NCI-H1105 treated with DMSO at 0.1 percent for 48 hours (cell line): Measurements from ENCODE around the gene HSBP1.

ENCODE experiments used
- DNase-seq: peaks from one replicate; lab custom pipeline; 2025; lab: John Stamatoyannopoulos, UW

The HSBP1 gene

GRCh38 chr16:83803811-83804210, 4.0 kb upstream of the HSBP1 start:
- DNase-seq, result no peak

DNA sequence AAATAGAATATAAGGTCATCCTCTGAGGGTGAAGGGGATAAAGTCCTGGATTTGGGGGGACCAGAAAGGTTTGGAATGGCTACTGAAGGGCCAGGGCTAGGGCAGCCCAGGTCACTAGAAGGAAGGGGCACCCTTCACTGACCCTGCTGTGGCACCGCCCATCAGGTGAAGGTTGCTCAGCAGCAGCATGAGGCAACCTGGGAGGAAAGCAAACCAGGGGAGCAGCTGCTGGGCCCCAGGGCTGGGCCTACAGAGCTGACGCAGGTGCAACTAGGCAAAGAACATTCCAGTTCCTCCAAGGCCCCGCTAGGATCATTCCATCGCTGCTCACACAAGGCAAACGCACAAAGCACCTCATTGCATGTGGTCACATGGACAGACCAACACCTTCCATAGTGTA, 3.4 kb upstream of the HSBP1 start:
- DNase-seq, result no peak

DNA sequence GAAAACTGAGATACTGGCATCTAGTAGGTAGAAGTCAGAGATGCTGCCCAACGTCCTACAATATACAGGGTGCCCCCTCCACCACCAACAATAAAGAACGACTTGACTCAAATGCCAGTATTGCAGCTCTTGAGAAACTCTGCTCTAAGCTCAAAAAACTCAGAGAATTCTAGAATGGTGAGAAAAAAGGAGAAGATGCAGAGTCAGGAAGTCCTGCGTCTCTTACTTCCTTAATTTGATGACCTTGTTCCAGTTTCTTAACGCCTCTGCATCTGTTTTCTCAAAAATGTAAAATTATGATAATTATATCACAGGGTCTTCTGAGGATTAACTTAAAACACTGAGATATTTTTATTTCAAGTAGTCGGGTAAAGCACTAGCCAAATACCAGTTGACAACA, 1.7 kb upstream of the HSBP1 start:
- no peak for DNase-seq

GRCh38 chr16:83806731-83807130, 1.0 kb upstream of the HSBP1 start:
- DNase-seq, result no peak

DNA sequence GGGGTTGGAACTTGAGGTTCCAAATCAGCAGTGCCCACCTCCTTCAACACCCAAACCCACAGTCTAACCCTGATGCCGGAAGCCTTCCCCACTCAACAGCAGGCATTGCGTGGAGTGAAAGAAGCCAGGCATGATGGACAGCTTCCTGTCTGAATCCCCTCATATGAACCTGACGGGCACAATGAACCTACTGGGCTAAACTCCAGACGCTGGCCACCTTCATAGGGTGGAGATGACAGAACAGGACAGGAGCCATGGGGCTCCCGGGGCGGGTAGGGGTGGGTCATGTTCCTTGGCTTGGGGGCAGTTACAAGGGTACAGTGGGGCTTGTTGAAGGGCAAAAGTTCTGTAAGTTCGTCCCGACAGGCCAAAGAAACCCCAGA, 460 bp upstream of the HSBP1 start:
- no peak for DNase-seq

DNA sequence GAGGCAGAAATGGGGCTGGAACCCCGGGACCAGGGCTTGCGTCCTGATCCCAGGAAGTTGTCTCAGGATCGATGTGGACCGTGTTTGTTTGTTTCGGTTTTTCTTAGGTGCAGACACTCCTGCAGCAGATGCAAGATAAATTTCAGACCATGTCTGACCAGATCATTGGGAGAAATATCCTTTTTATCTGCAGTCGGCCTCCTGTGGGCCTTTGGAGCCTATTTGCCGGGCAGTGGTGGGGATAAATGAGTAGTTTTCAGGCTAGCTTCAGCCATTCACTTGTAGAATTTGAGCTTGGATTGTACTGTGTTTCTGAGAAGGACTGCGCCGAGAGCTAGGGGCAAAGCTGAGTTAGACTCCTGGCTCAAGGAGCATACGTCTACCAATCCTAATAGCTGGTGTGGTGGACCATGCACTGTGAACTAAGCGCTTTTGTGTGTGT, 816 bp downstream of the HSBP1 start:
- DNase-seq, result no peak

DNA sequence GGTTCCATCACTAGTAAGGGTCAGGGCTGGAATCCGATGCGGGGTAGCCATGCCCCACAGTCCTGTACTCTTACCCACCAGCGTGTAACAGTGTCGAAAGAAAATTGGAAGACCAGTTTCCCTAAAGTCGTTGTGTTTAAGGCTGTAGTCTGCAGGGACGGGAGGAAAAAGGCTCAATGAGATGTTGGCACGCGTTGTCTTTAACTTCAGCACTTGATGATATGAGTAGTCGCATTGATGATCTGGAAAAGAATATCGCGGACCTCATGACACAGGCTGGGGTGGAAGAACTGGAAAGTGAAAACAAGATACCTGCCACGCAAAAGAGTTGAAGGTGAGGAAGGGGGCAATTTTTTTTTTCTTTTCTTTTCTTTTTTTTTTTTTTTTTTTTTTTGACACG, 1.3 kb downstream of the HSBP1 start:
- no peak for DNase-seq

DNA sequence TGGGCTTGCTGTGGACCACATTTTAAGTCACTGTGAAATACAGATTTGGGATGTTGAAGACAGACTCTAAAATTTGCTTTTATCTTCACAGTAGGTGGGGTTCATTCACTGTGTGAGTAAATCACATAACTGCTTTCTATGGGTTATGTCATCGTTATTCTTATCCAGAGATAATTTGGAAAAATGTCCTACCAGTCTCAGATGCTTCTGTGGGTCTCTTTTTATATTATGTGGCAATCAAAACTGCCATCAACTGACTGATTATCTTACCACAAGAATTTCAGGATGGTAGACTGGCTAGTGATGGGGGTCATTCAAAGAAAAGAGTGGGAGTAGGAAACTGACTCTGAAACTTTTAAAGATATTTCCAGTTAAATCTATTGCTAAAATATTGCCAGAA, 3.1 kb downstream of the HSBP1 start:
- DNase-seq, result no peak

DNA sequence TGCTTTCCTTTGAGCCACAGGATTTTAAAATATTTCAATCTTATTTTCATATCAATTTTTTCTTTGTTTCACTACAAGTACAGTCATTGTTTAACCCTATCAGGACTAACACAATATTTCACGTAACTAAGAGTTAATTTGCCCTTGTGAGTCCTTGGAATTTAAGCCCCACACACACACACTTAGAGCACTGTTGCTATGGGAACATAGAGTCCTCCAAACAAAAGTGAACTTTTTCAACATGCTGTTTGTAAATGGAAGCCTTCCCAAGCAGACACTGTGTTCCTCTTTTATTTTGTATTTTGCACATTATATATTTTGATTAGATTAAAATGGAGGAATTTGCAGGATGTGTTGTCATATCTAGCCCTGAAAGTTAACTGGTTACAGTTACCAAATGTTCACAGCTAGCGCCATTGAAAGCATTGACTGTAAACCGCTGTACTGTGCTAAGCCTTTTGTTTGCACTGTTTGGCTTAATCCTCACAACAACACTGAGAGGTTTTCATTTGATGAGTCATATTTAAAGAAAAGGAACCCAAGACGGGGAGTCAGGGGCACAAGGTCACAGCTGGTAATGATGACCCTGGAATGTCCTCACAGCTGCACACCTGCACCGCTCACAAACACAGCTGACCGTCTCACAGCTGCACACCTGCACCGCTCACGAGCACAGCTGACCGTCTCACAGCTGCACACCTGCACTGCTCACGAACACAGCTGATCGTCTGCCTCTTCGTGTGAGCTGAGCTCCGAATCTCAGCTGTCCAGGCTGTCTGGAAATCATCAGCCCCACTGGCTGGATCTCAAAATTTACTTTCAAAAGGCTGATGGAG, 6.3 kb downstream of the HSBP1 start:
- peak; percentile 70 for DNase-seq

GRCh38 chr16:83814659-83814985, 6.8 kb downstream of the HSBP1 start:
- DNase-seq, result no peak

GRCh38 chr16:83817022-83817421, 9.2 kb downstream of the HSBP1 start:
- DNase-seq, result no peak

DNA sequence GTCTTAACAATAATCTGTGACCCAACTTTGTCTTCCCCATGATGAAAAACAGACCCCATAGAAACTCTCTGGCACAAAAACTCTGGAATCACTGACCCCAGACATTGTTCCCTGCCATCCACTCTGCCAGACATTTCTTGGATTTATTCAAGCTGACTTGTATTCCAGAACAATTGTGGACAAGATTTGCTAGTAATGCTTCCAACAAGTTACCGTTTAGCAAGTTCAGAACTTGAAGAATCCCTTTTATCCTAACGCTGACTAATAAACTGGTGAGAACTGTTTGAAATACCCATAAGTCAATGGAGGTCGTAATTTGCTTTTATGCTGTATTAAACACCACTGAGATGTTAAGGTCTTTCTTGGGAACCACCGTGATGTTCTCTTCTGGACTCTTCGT, 10.5 kb downstream of the HSBP1 start:
- DNase-seq, result no peak

DNA sequence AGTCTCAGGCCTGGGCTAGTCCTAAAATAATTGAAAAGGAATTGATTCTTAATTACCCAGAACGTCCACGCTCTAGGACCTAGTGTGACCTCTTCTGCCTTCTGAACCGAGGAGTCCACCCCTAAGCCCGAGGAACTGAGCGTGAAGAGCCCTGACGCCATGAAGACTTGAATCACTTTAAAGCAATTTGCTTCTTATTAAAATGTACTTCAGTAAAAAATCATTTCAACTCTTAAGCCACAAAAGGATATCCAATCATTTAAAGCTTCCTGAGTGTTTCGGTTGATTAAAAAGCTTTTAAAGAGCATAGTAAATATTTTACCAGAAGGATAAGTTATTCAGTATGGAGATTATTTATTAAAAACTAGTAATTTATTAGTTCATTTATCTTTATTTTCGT, 11.6 kb downstream of the HSBP1 start:
- no peak for DNase-seq

GRCh38 chr16:83826146-83826913, 18.6 kb downstream of the HSBP1 start:
- DNase-seq, result peak; percentile 49

DNA sequence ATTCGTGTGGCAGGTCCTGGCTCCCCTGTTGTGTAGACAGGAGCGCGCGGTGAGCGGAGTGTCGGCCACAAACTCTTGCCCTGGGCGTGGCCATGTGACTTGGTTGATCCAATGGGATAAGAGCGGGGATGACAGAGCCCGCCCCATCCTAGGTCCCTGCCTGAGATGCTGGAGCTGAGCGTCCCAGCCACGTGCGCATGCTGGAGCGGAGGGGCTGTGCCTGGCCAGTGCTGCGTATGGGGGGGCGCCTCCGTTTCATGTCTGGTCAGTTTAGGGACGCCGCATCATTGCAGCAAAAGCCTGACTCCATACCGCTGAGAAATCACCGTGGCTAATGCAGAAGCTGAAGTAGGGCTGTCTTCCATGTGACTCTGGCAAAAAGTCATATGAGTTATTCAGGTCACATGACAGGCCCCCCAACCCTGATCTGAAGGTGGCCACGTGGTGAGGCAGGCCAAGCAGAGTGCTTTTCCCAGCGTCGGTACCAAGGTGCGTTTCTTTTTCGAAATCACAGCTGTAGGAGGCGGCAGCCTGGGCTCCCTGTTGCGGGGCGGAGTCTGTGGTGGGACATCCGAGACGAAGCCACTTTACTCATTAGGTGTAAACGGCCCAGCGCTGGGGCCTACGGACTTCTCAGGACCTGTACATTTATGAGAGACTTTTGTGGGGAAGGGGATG, 22.5 kb downstream of the HSBP1 start:
- DNase-seq, result no peak

- no peak for DNase-seq
These were observed 23.1 kb downstream of the HSBP1 start for GRCh38 chr16:83830769-83831455.

GRCh38 chr16:83831456-83831987, 23.7 kb downstream of the HSBP1 start:
- no peak for DNase-seq

DNA sequence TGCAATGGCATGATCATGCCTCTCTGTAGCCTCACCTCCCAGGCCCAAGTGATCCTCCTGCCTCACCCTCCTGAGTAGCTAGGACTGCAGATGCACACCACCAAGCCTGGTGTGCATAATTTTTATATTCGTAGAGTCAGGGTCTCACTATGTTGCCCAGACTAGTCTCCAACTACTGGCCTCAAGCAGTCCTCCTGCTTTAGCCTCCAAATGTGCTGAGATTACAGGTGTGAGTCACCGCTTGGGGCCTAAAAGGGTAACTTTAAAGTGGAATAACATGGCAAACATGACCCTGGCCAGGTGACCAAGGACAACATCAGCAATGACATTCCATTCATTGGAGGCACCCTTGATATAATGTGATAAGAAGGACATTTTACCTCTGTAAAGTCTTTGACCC, 26.1 kb downstream of the HSBP1 start:
- no peak for DNase-seq

DNA sequence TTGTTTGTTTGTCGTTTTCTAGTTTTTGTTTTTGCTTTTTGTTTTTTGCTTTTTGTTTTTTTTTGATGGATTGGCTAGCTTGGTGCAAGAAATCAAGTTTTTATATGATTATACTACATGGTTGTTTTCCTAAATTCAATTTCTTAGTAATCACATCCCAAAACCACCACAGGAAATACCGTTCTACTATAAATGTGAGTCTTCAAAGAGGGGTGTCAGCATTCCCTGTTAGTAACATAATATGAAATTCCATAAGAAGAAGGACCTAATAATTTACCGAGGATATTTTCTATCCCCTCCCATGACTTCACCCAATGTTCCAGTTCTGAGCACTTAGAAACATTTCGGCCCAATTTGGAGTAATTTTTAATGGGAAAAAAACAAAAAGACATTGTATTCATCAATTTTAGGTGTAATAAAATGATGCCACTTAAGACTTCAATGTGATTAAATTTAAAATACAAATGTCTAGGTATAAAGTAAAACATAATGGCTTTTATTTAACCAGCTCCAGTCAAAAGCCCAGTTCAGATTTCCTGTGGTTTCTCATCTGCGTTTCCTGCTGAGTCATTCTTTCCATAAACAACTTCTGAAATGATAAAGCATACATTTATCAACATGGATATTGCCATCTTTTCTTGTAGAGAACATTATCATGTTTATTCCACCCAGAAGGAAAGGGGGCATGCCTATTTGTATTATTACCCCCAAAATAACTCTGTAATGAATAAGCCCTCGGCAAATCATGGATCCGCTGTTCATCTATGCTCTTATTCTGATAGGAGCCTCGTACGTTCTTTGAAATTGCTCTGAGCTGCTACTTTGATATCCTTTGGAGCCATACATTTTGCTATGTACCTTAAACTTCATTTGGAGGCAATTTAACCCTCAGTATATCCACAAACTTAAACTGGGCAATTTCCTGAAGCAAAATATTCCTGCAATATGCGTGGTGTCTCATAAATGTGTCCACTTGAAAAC, 28.1 kb downstream of the HSBP1 start:
- no peak for DNase-seq

DNA sequence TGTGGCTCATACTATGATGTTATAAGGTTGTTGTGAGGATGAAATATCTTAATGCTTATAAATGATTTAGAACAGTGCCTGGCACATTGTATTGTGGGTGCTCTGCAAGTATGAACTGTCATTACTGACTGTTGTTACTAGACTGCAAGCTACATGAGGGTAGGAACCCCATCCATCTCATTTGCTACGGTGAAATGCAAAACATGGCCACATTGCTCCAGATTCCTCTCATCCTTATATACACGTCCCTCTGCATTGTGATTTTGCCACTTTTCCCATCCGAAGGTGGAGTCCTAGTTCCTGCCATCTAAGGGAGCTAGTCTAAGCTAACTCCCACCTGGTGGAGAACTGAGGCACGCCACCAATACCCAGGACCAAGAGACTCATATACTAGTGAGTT, 29.8 kb downstream of the HSBP1 start:
- no peak for DNase-seq

DNA sequence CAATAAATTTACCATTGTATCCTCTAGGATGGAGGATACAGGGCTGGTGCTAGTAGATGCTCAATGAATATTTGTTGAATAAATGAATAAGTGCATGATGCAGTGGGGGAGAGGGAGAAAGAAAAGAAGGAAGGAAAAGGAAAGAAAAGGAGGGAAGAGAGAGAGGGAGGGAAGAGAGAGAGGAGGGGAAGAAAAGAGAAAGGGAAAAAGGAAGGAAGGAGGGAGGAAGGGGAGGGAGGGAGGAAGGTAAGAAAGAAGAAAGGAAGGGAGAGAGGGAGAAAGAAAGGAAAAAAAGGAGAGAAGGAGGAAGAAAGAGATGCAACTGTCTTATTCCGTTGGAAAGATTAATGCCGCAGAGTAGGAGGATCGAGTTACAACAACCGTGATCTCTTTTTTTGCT, 30.4 kb downstream of the HSBP1 start:
- DNase-seq, result no peak
